Activated CD4-positive, alpha-beta T cell treated with anti-CD3 and anti-CD28 coated beads, Interleukin-2, amount 50 U/mL, for 16 hours (primary cell): ENCODE data around the gene DMRTA2.
"Not testable (repeated sequence)": the region's sequence is repeated elsewhere in the genome, so short reads cannot be mapped to it uniquely, and the experiment has no call there.

Experiments
- DNase-seq: peaks from one replicate; pipeline ENCODE4 v3.0.0-alpha.2; 2020

The DMRTA2 gene

GRCh38 chr1:50423670-50424000 lies 392 bp upstream of the DMRTA2 start:
- DNase-seq: no peak

GRCh38 chr1:50422675-50422945 lies 633 bp downstream of the DMRTA2 start:
- DNase-seq: no peak

GRCh38 chr1:50421768-50422674 lies 1.2 kb downstream of the DMRTA2 start:
- DNase-seq: no peak

- DNase-seq: no peak
These were observed 1.9 kb downstream of the DMRTA2 start for GRCh38 chr1:50421366-50421748.

- DNase-seq: no peak
These were observed 2.4 kb downstream of the DMRTA2 start for GRCh38 chr1:50420689-50421365.

- no peak for DNase-seq
These were observed 3.2 kb downstream of the DMRTA2 start for GRCh38 chr1:50419907-50420677.

- DNase-seq: no peak
These were observed 3.9 kb downstream of the DMRTA2 start for GRCh38 chr1:50419192-50419906.

- DNase-seq: no peak
These were observed 4.6 kb downstream of the DMRTA2 start for GRCh38 chr1:50418600-50419109.

- DNase-seq: no peak
These were observed 5.2 kb downstream of the DMRTA2 start for GRCh38 chr1:50417946-50418599.

- DNase-seq: no peak
These were observed 5.7 kb downstream of the DMRTA2 start for GRCh38 chr1:50417507-50417906.

GRCh38 chr1:50416553-50417453 lies 6.4 kb downstream of the DMRTA2 start:
- no peak for DNase-seq

GRCh38 chr1:50416150-50416527 lies 7.1 kb downstream of the DMRTA2 start:
- no peak for DNase-seq

GRCh38 chr1:50415235-50416149 lies 7.8 kb downstream of the DMRTA2 start:
- no peak for DNase-seq

GRCh38 chr1:50414853-50415234 lies 8.4 kb downstream of the DMRTA2 start:
- no peak for DNase-seq

- DNase-seq: no peak
These were observed 10.3 kb downstream of the DMRTA2 start for GRCh38 chr1:50412813-50413476.

GRCh38 chr1:50405814-50406213 lies 17.4 kb downstream of the DMRTA2 start:
- no peak for DNase-seq

GRCh38 chr1:50393522-50394120 lies 29.6 kb downstream of the DMRTA2 start:
- DNase-seq: no peak

- not testable (repeated sequence) for DNase-seq
These were observed 41.7 kb downstream of the DMRTA2 start for GRCh38 chr1:50381551-50381950.

- no peak for DNase-seq
These were observed 44.5 kb downstream of the DMRTA2 start for GRCh38 chr1:50378770-50379169.
